GM12878 (cell line): ENCODE data around the gene TMEM132D. TPM values are rescaled to one million over a fixed set of nuclear protein-coding genes. Genes with fewer than 3 reads are reported as not detected.

Experiments used
- ATAC-seq: fragments of 200-7000 bp; cut with Tn5 transposase; 3 replicates; pipeline ENCODE4 v1.9.1; 2020; ENCODE audit warnings: mild to moderate bottlenecking, moderate library complexity
- BruUV-seq: library from RNA; stranded (reverse); fragments of 400-500 nt; replicated peaks from 2 replicates; lab custom pipeline; 2021; lab: Mats Ljungman, UMichigan
- CTCF ChIA-PET: fragments of 300-600 bp; sonication (Branson Sonifier 250); formaldehyde crosslinking; extraction: SDS; loops from one replicate; lab custom pipeline; 2021; ENCODE audit warnings: inconsistent platforms; lab: Yijun Ruan, JAX
- POLR2A ChIA-PET: fragments of 350-600 bp; formaldehyde crosslinking; extraction: SDS; loops from one replicate; lab custom pipeline; 2021; ENCODE audit warnings: inconsistent platforms; lab: Charles Lee
- RAD21 ChIA-PET: fragments of 300-600 bp; sonication (Branson Sonifier 250); formaldehyde crosslinking; loops from one replicate; lab custom pipeline; 2023; ENCODE audit warnings: antibody characterized with exemption; ENCODE audit not compliant: unreplicated experiment; lab: Charles Lee
- SMC1A ChIA-PET: fragments of 300-600 bp; sonication (Branson Sonifier 250); formaldehyde crosslinking; loops from one replicate; lab custom pipeline; 2023; ENCODE audit not compliant: unreplicated experiment, uncharacterized antibody; lab: Charles Lee
- DNase-seq: peaks from one replicate; pipeline ENCODE4 v3.0.0-alpha.2; 2011; ENCODE audit warnings: low read depth, low spot score
- FAIRE-seq: peaks from 3 replicates; lab custom pipeline; 2011; peaks lifted over from hg19 to GRCh38; lab: Jason Lieb, UNC
- H2AFZ ChIP-seq: 2 replicates; pipeline ENCODE4 v1.6.0; 2011; ENCODE audit warnings: low read depth, low read length, control low read depth; ENCODE audit not compliant: control insufficient read depth
- H3K27ac ChIP-seq: 2 replicates; pipeline ENCODE4 v1.5.1; 2011; ENCODE audit warnings: control low read depth; ENCODE audit not compliant: control insufficient read depth, insufficient read depth
- H3K27me3 ChIP-seq, 2 experiments: replicated peaks in 1 of 2; 2 replicates each; pipeline versions ENCODE4 v1.6.0 to v1.6.1; 2011; ENCODE audit warnings: low read length in 1 of 2; ENCODE audit not compliant: control insufficient read depth in 2 of 2, insufficient read depth in 2 of 2
- H3K36me3 ChIP-seq, 2 experiments: 2 replicates each; pipeline ENCODE4 v1.5.1; 2011; ENCODE audit warnings: low read length in 1 of 2; ENCODE audit not compliant: control insufficient read depth in 2 of 2, insufficient read depth in 2 of 2
- H3K4me1 ChIP-seq: 2 replicates; pipeline ENCODE4 v1.6.1; 2011; ENCODE audit warnings: mild to moderate bottlenecking, low read length, moderate library complexity, mixed read lengths; ENCODE audit not compliant: control insufficient read depth, insufficient read depth
- H3K4me2 ChIP-seq: 2 replicates; pipeline ENCODE4 v1.6.0; 2011; ENCODE audit warnings: control low read depth; ENCODE audit not compliant: control insufficient read depth, insufficient read depth
- H3K4me3 ChIP-seq: fragments of 200-600 bp; sonication (generic); 2 replicates; pipeline ENCODE4 v1.5.1; 2016
- H3K79me2 ChIP-seq: 2 replicates; pipeline ENCODE4 v1.6.0; 2011; ENCODE audit warnings: low read length; ENCODE audit not compliant: control insufficient read depth, insufficient read depth
- H3K9ac ChIP-seq: 2 replicates; pipeline ENCODE4 v1.8.0; 2011; ENCODE audit warnings: low read length, control low read depth, mixed read lengths; ENCODE audit not compliant: control insufficient read depth, insufficient read depth
- H3K9me3 ChIP-seq: replicated peaks from 3 replicates; pipeline ENCODE4 v1.5.1; 2011; ENCODE audit warnings: mild to moderate bottlenecking, low read length; ENCODE audit not compliant: control insufficient read depth, insufficient read depth
- H4K20me1 ChIP-seq: 2 replicates; pipeline ENCODE4 v1.6.0; 2011; ENCODE audit not compliant: control insufficient read depth, insufficient read depth
- BCL11A ChIP-seq: IDR thresholded peaks from 2 replicates; pipeline ENCODE4 v1.6.1; 2011; ENCODE audit warnings: low read depth, low read length
- DPF2 ChIP-seq: fragments of 450-650 bp; IDR thresholded peaks from 2 replicates; pipeline ENCODE4 v1.6.1; 2017; ENCODE audit warnings: mild to moderate bottlenecking
- ETV6 ChIP-seq, 2 experiments: fragments of 450-650 bp in 1 of 2; IDR thresholded peaks in 1 of 2; conservative IDR thresholded peaks in 1 of 2; 2 replicates each; pipeline ENCODE4 v1.6.1; 2014; ENCODE audit warnings: antibody characterized with exemption in 1 of 2, borderline replicate concordance in 1 of 2, low read depth in 1 of 2, mild to moderate bottlenecking in 1 of 2, moderate library complexity in 1 of 2
- FOS ChIP-seq: IDR thresholded peaks from 3 replicates; pipeline ENCODE4 v1.6.1; 2011; ENCODE audit warnings: borderline replicate concordance; ENCODE audit not compliant: insufficient read length; ENCODE audit errors: extremely low read depth
- FOXM1 ChIP-seq: IDR thresholded peaks from 2 replicates; pipeline ENCODE4 v1.6.1; 2012; ENCODE audit warnings: low read depth, mild to moderate bottlenecking, inconsistent platforms, low read length, moderate library complexity
- GATAD2B ChIP-seq: fragments of 450-650 bp; conservative IDR thresholded peaks from 2 replicates; pipeline ENCODE4 v1.6.1; 2017; ENCODE audit warnings: low read depth, mild to moderate bottlenecking, moderate library complexity
- MEF2A ChIP-seq: IDR thresholded peaks from 2 replicates; pipeline ENCODE4 v1.6.1; 2011; ENCODE audit warnings: low read depth, mild to moderate bottlenecking, low read length, moderate library complexity; ENCODE audit not compliant: insufficient read depth
- MYB ChIP-seq: fragments of 150-350 bp; IDR thresholded peaks from 2 replicates; pipeline ENCODE4 v1.6.1; 2014; ENCODE audit warnings: mild to moderate bottlenecking, low read depth, low read length, borderline replicate concordance
- POU2F2 ChIP-seq: IDR thresholded peaks from 3 replicates; pipeline ENCODE4 v1.6.1; 2011; ENCODE audit warnings: low read depth, mild to moderate bottlenecking, low read length, borderline replicate concordance
- RELA ChIP-seq: fragments of 450-650 bp; IDR thresholded peaks from 2 replicates; pipeline ENCODE4 v1.8.0; 2014; ENCODE audit warnings: borderline replicate concordance; ENCODE audit not compliant: partially characterized antibody
- STAT3 ChIP-seq: IDR thresholded peaks from 2 replicates; pipeline ENCODE4 v1.6.1; 2011; ENCODE audit warnings: low read depth, low read length, improper control_type of control experiment
- SUPT20H ChIP-seq: IDR thresholded peaks from 2 replicates; pipeline ENCODE4 v1.6.1; 2011; ENCODE audit warnings: low read depth, mild to moderate bottlenecking, low read length, moderate library complexity, borderline replicate concordance; ENCODE audit not compliant: control insufficient read depth
- TBL1XR1 ChIP-seq: IDR thresholded peaks from 2 replicates; pipeline ENCODE4 v1.6.1; 2012; ENCODE audit warnings: low read depth, low read length, improper control_type of control experiment
- ZNF384 ChIP-seq: IDR thresholded peaks from 2 replicates; pipeline ENCODE4 v1.6.1; 2012; ENCODE audit warnings: low read depth, mild to moderate bottlenecking, low read length, improper control_type of control experiment, borderline replicate concordance
- WGBS: methylation state at CpG from one replicate; pipeline ENCODE4 v1.1.6; 2016; ENCODE audit warnings: low lambda C conversion rate; ENCODE audit not compliant: insufficient replicate concordance, insufficient coverage; ENCODE audit errors: missing lambda C conversion rate; 5-methylcytosine and 5-hydroxymethylcytosine counted together
- in situ Hi-C: fragments of 300-500 bp; cut with MboI; formaldehyde crosslinking; loops from 9 replicates; pipeline ENCODE4 v1.14.3; 2018; ENCODE audit warnings: mixed read lengths
- intact Hi-C: fragments of 100-400 bp; cut with micrococcal nuclease; formaldehyde crosslinking; loops from one replicate; pipeline ENCODE4 v1.14.2; 2022; ENCODE audit not compliant: unreplicated experiment
- polyA plus RNA-seq, 11 experiments: library from polyadenylated mRNA; depleted of rRNA in 4 of 11; unstranded in 6 of 11; stranded (reverse) in 5 of 11; fragments of >200 nt; fragmentation: Nextera tagmentation in 4 of 11; fragmentation: Illumina TruSeq in 1 of 11; extraction: Ambion mirVana in 4 of 11; extraction: Trizol in 1 of 11; gene quantifications; 1 replicate in 1 of 11; 2 replicates in 10 of 11; pipeline versions ENCODE4 v1.2.1 to v1.2.3, GENCODE V29; 2011 to 2016; ENCODE audit warnings: inconsistent platforms in 2 of 11, missing spikeins in 2 of 11, low read depth in 1 of 11
- total RNA-seq, 4 experiments: library from RNA; depleted of rRNA in 3 of 4; stranded (reverse); fragments of >200 nt in 3 of 4; fragmentation: Illumina TruSeq in 1 of 4; extraction: Trizol in 1 of 4; gene quantifications; 2 replicates each; pipeline versions ENCODE4 v1.2.1 to v1.2.3, GENCODE V29; 2013 to 2021
- TF ChIP-seq, protein P1 (sequence below): fragments of 450-650 bp; IDR thresholded peaks from 2 replicates; pipeline ENCODE4 v1.6.1; 2017; ENCODE audit warnings: mild to moderate bottlenecking, low read depth, inconsistent platforms; ENCODE audit not compliant: poor library complexity, severe bottlenecking
- TF ChIP-seq, protein P2 (sequence below): fragments of 450-650 bp; formaldehyde crosslinking; IDR thresholded peaks from 2 replicates; pipeline ENCODE4 v1.5.0; 2022; ENCODE audit warnings: mild to moderate bottlenecking, missing genetic modification characterization
- TF ChIP-seq, protein P3 (sequence below): IDR thresholded peaks from 2 replicates; pipeline ENCODE4 v1.6.1; 2011; ENCODE audit warnings: low read depth, mild to moderate bottlenecking, low read length, moderate library complexity, borderline replicate concordance; ENCODE audit errors: extremely low read depth

The TMEM132D gene
- total and polyA plus RNA-seq, 10 of the 15 experiments (the other 5 are each of a cell fraction or from before 2014, with no cell fraction given) = under 0.01 to 0.12 (median 0.02) TPM; not detected in 3

DNA sequence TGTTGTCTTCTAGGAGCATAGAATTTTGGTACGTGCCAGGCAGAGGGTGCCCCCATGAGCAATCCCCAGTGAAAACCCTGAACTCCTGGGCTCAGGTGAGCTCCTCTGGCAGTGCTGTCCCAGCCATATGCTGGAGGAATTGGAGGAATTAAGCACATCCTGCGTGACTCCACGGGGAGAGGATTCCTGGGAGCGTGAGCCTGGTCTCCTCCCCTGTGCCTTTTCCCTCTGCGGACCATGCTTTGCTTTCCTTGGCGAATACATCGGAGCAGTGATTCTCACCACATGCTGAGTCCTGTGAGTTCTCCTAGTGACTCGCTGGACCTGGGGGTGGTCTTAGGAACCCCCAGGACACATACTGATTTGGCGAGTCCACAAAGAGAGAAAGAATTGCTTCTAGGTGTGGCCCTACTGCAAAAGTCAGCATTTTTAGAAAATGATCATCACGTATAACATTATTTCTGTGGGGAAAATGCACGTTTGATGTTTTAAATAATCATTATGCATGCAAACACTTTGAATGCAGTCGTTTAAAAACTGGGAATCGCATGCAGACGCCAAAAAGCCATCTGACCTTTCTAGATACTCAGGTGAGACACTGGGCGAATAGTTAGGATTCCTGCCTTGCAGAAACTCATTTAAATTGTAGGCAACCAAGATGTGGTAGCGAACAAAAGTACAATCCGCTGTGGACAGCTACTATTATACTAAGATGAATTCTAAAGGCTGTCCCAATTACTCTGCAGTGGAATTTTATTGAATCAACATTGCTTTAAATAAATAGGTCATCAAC is 370.9 kb downstream of the TMEM132D start:
- ATAC-seq = no peak
- in situ Hi-C loops = no loop called here
- Histone ChIP-seq H3K4me1 (no peaks in the 10 kb centered on the region), H3K27ac (no peak overlapping the region), H3K27me3 (no peaks in the 10 kb centered on the region), H3K4me2 (no peak overlapping the region), H3K9me3 (no peaks in the 10 kb centered on the region), H4K20me1 (no peaks in the 10 kb centered on the region), H3K79me2 (no peaks in the 10 kb centered on the region), H3K4me3 (no peak overlapping the region), H2AFZ (no peak overlapping the region), H3K9ac (no peak overlapping the region), H3K36me3 (no peaks in the 10 kb centered on the region)
- CTCF ChIA-PET = no interaction called here
- POLR2A ChIA-PET = no interaction called here
- SMC1A ChIA-PET = no interaction called here
- no peak for FAIRE-seq
- DNase-seq = no peak
- RAD21 ChIA-PET = no interaction called here
- no TSS peak for BruUV-seq
- WGBS = 23% methylated on average over 17 of the region's 17 CpGs
- intact Hi-C loops = no loop called here
- no peak for TF ChIP-seq GATAD2B
- TF ChIP-seq, protein P1, sequence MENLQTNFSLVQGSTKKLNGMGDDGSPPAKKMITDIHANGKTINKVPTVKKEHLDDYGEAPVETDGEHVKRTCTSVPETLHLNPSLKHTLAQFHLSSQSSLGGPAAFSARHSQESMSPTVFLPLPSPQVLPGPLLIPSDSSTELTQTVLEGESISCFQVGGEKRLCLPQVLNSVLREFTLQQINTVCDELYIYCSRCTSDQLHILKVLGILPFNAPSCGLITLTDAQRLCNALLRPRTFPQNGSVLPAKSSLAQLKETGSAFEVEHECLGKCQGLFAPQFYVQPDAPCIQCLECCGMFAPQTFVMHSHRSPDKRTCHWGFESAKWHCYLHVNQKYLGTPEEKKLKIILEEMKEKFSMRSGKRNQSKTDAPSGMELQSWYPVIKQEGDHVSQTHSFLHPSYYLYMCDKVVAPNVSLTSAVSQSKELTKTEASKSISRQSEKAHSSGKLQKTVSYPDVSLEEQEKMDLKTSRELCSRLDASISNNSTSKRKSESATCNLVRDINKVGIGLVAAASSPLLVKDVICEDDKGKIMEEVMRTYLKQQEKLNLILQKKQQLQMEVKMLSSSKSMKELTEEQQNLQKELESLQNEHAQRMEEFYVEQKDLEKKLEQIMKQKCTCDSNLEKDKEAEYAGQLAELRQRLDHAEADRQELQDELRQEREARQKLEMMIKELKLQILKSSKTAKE = no peak
- no peak for TF ChIP-seq ETV6 (conservative IDR thresholded peaks at IDR 0.05 in 1 of 2, IDR thresholded peaks at IDR 0.05 in 1 of 2; ENCODE audit: borderline replicate concordance in 1 of 2, low read depth in 1 of 2)
- TF ChIP-seq POU2F2 = no peak
- TF ChIP-seq SUPT20H = no peak
- TF ChIP-seq, protein P2, sequence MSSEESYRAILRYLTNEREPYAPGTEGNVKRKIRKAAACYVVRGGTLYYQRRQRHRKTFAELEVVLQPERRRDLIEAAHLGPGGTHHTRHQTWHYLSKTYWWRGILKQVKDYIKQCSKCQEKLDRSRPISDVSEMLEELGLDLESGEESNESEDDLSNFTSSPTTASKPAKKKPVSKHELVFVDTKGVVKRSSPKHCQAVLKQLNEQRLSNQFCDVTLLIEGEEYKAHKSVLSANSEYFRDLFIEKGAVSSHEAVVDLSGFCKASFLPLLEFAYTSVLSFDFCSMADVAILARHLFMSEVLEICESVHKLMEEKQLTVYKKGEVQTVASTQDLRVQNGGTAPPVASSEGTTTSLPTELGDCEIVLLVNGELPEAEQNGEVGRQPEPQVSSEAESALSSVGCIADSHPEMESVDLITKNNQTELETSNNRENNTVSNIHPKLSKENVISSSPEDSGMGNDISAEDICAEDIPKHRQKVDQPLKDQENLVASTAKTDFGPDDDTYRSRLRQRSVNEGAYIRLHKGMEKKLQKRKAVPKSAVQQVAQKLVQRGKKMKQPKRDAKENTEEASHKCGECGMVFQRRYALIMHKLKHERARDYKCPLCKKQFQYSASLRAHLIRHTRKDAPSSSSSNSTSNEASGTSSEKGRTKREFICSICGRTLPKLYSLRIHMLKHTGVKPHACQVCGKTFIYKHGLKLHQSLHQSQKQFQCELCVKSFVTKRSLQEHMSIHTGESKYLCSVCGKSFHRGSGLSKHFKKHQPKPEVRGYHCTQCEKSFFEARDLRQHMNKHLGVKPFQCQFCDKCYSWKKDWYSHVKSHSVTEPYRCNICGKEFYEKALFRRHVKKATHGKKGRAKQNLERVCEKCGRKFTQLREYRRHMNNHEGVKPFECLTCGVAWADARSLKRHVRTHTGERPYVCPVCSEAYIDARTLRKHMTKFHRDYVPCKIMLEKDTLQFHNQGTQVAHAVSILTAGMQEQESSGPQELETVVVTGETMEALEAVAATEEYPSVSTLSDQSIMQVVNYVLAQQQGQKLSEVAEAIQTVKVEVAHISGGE = no peak
- no peak for TF ChIP-seq DPF2
- TF ChIP-seq BCL11A = no peak
- no peak for TF ChIP-seq FOS
- TF ChIP-seq ZNF384 = no peak
- no peak for TF ChIP-seq FOXM1
- no peak for TF ChIP-seq RELA
- TF ChIP-seq STAT3 = no peak
- no peak for TF ChIP-seq TBL1XR1
- TF ChIP-seq MEF2A = no peak
- TF ChIP-seq, protein P3, sequence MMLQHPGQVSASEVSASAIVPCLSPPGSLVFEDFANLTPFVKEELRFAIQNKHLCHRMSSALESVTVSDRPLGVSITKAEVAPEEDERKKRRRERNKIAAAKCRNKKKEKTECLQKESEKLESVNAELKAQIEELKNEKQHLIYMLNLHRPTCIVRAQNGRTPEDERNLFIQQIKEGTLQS = no peak
- no peak for TF ChIP-seq MYB
